NT2/D1 (cell line): ENCODE results near the gene CCDC38.

ENCODE experiments used
- SUZ12 ChIP-seq: IDR thresholded peaks from 2 replicates; pipeline ENCODE4 v1.6.1; 2011; ENCODE audit not compliant: insufficient read length, insufficient read depth; ENCODE audit errors: extremely low read depth
- YY1 ChIP-seq: IDR thresholded peaks from 2 replicates; pipeline ENCODE4 v1.6.1; 2011; ENCODE audit not compliant: insufficient read length, insufficient read depth
- ZNF274 ChIP-seq: IDR thresholded peaks from 2 replicates; pipeline ENCODE4 v1.6.1; 2011; ENCODE audit warnings: mild to moderate bottlenecking, low read depth, low read length

- TF ChIP-seq YY1 (no peak), SUZ12 (no peak), ZNF274 (no peak)
These were observed 32.5 kb downstream of the CCDC38 start for GRCh38 chr12:95909871-95910270.
